ENCODE measurements around the gene UNC5C. TPM values are rescaled to one million over a fixed set of nuclear protein-coding genes. Genes with fewer than 3 reads are reported as not detected.

Gene UNC5C
- total RNA-seq, 1 experiment from 2014 or later: 8.2 TPM

DNA sequence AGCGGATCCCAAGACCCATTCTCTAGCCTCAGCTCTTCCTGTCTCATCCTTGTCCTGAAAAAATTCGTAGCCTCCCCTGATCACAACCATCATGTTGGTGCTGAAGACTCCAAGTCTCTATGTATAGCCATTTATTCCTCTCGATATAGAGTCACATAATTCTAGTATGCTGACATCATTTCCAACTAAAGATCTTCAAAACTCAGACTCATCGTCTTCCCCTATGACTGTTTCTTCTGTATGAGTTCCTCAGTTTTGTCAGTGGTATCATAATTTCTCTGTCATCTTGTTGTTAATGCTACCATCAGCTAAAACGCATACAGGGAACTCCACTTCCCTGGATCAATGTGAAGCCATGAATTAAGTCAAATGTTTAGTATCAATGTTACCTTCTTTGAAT is 41.2 kb downstream of the UNC5C start:
- no peak for ATAC-seq
- CTCF ChIA-PET: no interaction called here

DNA sequence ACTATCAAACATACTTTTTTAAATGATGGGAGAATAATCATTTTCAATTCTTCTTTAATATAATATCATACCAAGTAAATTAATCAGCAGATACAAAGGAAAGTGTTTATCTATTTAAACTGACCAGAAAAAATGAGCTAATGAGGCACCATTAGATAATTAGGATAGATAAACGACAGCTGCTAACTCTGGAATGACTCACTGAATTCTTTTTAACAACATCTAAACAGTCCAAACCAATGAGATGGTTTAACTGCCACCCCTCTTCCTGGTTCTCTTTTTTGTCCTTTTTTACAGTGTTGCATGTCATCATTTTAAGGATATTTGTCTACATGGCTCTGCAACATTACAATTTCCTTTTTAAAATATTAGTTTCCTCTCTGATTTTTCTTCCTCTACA is 41.6 kb downstream of the UNC5C start:
- Histone ChIP-seq H3K27ac (ENCODE audit: low read length) (peak overlapping the region; percentile 54; the same call in 1 of the 2 replicates), H3K4me3 (ENCODE audit: low read depth in 2 of 2, low read length in 2 of 2) (no peak overlapping the region), H3K36me3 (ENCODE audit: control insufficient read depth, insufficient read depth, low read length) (no peaks in the 10 kb centered on the region), H3K4me1 (ENCODE audit: control insufficient read depth, insufficient read depth, low read length) (peaks cover 10% of the 10 kb centered on the region), H3K27me3 (ENCODE audit: control insufficient read depth, insufficient read depth, low read length) (no peaks in the 10 kb centered on the region), H3K9me3 (ENCODE audit: control insufficient read depth, insufficient read depth, low read depth, low read length) (no peaks in the 10 kb centered on the region)
- CTCF ChIA-PET: no interaction called here
- ATAC-seq (no peak), DNase-seq (ENCODE audit: low read depth, low spot score) (no peak)
- BruUV-seq (replicated peaks): no TSS peak
- in situ Hi-C loops (cut with HindIII; ENCODE audit: low pct_unique_long_range_greater_than_20kb, low sequenced_read_pairs): no loop called here
- intact Hi-C loops (cut with micrococcal nuclease; ENCODE audit: unreplicated experiment): no loop called here
- POLR2A ChIA-PET: no interaction called here
- TF ChIP-seq SIN3A (IDR thresholded peaks at IDR 0.05; ENCODE audit: borderline replicate concordance, insufficient read depth, low read depth, low read length) (no peak), POLR2AphosphoS5 (IDR thresholded peaks at IDR 0.05; ENCODE audit: low read depth, low read length) (no peak), TCF7L2 (IDR thresholded peaks at IDR 0.05; ENCODE audit: low read depth, low read length) (no peak)
- TF ChIP-seq, protein P1, sequence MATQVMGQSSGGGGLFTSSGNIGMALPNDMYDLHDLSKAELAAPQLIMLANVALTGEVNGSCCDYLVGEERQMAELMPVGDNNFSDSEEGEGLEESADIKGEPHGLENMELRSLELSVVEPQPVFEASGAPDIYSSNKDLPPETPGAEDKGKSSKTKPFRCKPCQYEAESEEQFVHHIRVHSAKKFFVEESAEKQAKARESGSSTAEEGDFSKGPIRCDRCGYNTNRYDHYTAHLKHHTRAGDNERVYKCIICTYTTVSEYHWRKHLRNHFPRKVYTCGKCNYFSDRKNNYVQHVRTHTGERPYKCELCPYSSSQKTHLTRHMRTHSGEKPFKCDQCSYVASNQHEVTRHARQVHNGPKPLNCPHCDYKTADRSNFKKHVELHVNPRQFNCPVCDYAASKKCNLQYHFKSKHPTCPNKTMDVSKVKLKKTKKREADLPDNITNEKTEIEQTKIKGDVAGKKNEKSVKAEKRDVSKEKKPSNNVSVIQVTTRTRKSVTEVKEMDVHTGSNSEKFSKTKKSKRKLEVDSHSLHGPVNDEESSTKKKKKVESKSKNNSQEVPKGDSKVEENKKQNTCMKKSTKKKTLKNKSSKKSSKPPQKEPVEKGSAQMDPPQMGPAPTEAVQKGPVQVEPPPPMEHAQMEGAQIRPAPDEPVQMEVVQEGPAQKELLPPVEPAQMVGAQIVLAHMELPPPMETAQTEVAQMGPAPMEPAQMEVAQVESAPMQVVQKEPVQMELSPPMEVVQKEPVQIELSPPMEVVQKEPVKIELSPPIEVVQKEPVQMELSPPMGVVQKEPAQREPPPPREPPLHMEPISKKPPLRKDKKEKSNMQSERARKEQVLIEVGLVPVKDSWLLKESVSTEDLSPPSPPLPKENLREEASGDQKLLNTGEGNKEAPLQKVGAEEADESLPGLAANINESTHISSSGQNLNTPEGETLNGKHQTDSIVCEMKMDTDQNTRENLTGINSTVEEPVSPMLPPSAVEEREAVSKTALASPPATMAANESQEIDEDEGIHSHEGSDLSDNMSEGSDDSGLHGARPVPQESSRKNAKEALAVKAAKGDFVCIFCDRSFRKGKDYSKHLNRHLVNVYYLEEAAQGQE (IDR thresholded peaks at IDR 0.05; ENCODE audit: insufficient read depth in 1 of 2, low read depth in 2 of 2, low read length in 1 of 2): no peak
- TF ChIP-seq, protein P2, sequence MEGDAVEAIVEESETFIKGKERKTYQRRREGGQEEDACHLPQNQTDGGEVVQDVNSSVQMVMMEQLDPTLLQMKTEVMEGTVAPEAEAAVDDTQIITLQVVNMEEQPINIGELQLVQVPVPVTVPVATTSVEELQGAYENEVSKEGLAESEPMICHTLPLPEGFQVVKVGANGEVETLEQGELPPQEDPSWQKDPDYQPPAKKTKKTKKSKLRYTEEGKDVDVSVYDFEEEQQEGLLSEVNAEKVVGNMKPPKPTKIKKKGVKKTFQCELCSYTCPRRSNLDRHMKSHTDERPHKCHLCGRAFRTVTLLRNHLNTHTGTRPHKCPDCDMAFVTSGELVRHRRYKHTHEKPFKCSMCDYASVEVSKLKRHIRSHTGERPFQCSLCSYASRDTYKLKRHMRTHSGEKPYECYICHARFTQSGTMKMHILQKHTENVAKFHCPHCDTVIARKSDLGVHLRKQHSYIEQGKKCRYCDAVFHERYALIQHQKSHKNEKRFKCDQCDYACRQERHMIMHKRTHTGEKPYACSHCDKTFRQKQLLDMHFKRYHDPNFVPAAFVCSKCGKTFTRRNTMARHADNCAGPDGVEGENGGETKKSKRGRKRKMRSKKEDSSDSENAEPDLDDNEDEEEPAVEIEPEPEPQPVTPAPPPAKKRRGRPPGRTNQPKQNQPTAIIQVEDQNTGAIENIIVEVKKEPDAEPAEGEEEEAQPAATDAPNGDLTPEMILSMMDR (IDR thresholded peaks at IDR 0.05): no peak

More for the DNA sequence above, 41.2 kb downstream of the UNC5C start:
- Histone ChIP-seq H3K27me3 (ENCODE audit: control insufficient read depth, insufficient read depth, low read length) (no peaks in the 10 kb centered on the region), H3K27ac (ENCODE audit: low read length) (peak overlapping the region; percentile 54; the same call in 1 of the 2 replicates), H3K9me3 (ENCODE audit: control insufficient read depth, insufficient read depth, low read depth, low read length) (no peaks in the 10 kb centered on the region), H3K4me3 (ENCODE audit: low read depth in 2 of 2, low read length in 2 of 2) (no peak overlapping the region), H3K4me1 (ENCODE audit: control insufficient read depth, insufficient read depth, low read length) (peaks cover 10% of the 10 kb centered on the region), H3K36me3 (ENCODE audit: control insufficient read depth, insufficient read depth, low read length) (no peaks in the 10 kb centered on the region)
- TF ChIP-seq TCF7L2 (IDR thresholded peaks at IDR 0.05; ENCODE audit: low read depth, low read length): no peak
- no peak for TF ChIP-seq SIN3A (IDR thresholded peaks at IDR 0.05; ENCODE audit: borderline replicate concordance, insufficient read depth, low read depth, low read length)
- no peak for TF ChIP-seq POLR2AphosphoS5 (IDR thresholded peaks at IDR 0.05; ENCODE audit: low read depth, low read length)
- TF ChIP-seq, protein P2 (IDR thresholded peaks at IDR 0.05): no peak
- TF ChIP-seq, protein P1 (IDR thresholded peaks at IDR 0.05; ENCODE audit: insufficient read depth in 1 of 2, low read depth in 2 of 2, low read length in 1 of 2): no peak
- intact Hi-C loops (cut with micrococcal nuclease; ENCODE audit: unreplicated experiment) (no loop called here), in situ Hi-C loops (cut with HindIII; ENCODE audit: low pct_unique_long_range_greater_than_20kb, low sequenced_read_pairs) (no loop called here)
- POLR2A ChIA-PET: no interaction called here
- no peak for DNase-seq (ENCODE audit: low read depth, low spot score)
- no TSS peak for BruUV-seq (replicated peaks)

Data from Panc1 (cell line).